GM12878 (cell line): ENCODE results near the gene ZNF804B. TPM values are rescaled to one million over a fixed set of nuclear protein-coding genes. Genes with fewer than 3 reads are reported as not detected.

Experiments
- ATAC-seq: fragments of 200-7000 bp; cut with Tn5 transposase; 3 replicates; pipeline ENCODE4 v1.9.1; 2020; ENCODE audit warnings: mild to moderate bottlenecking, moderate library complexity
- BruUV-seq: library from RNA; stranded (reverse); fragments of 400-500 nt; replicated peaks from 2 replicates; lab custom pipeline; 2021; lab: Mats Ljungman, UMichigan
- CTCF ChIA-PET: fragments of 300-600 bp; sonication (Branson Sonifier 250); formaldehyde crosslinking; extraction: SDS; loops from one replicate; lab custom pipeline; 2021; ENCODE audit warnings: inconsistent platforms; lab: Yijun Ruan, JAX
- POLR2A ChIA-PET: fragments of 350-600 bp; formaldehyde crosslinking; extraction: SDS; loops from one replicate; lab custom pipeline; 2021; ENCODE audit warnings: inconsistent platforms; lab: Charles Lee
- RAD21 ChIA-PET: fragments of 300-600 bp; sonication (Branson Sonifier 250); formaldehyde crosslinking; loops from one replicate; lab custom pipeline; 2023; ENCODE audit warnings: antibody characterized with exemption; ENCODE audit not compliant: unreplicated experiment; lab: Charles Lee
- SMC1A ChIA-PET: fragments of 300-600 bp; sonication (Branson Sonifier 250); formaldehyde crosslinking; loops from one replicate; lab custom pipeline; 2023; ENCODE audit not compliant: unreplicated experiment, uncharacterized antibody; lab: Charles Lee
- DNase-seq: peaks from one replicate; pipeline ENCODE4 v3.0.0-alpha.2; 2011; ENCODE audit warnings: low read depth, low spot score
- FAIRE-seq: peaks from 3 replicates; lab custom pipeline; 2011; peaks lifted over from hg19 to GRCh38; lab: Jason Lieb, UNC
- H2AFZ ChIP-seq: 2 replicates; pipeline ENCODE4 v1.6.0; 2011; ENCODE audit warnings: low read depth, low read length, control low read depth; ENCODE audit not compliant: control insufficient read depth
- H3K27ac ChIP-seq: 2 replicates; pipeline ENCODE4 v1.5.1; 2011; ENCODE audit warnings: control low read depth; ENCODE audit not compliant: control insufficient read depth, insufficient read depth
- H3K27me3 ChIP-seq, 2 experiments: replicated peaks in 1 of 2; 2 replicates each; pipeline versions ENCODE4 v1.6.0 to v1.6.1; 2011; ENCODE audit warnings: low read length in 1 of 2; ENCODE audit not compliant: control insufficient read depth in 2 of 2, insufficient read depth in 2 of 2
- H3K36me3 ChIP-seq, 2 experiments: 2 replicates each; pipeline ENCODE4 v1.5.1; 2011; ENCODE audit warnings: low read length in 1 of 2; ENCODE audit not compliant: control insufficient read depth in 2 of 2, insufficient read depth in 2 of 2
- H3K4me1 ChIP-seq: 2 replicates; pipeline ENCODE4 v1.6.1; 2011; ENCODE audit warnings: mild to moderate bottlenecking, low read length, moderate library complexity, mixed read lengths; ENCODE audit not compliant: control insufficient read depth, insufficient read depth
- H3K4me2 ChIP-seq: 2 replicates; pipeline ENCODE4 v1.6.0; 2011; ENCODE audit warnings: control low read depth; ENCODE audit not compliant: control insufficient read depth, insufficient read depth
- H3K4me3 ChIP-seq: fragments of 200-600 bp; sonication (generic); 2 replicates; pipeline ENCODE4 v1.5.1; 2016
- H3K79me2 ChIP-seq: 2 replicates; pipeline ENCODE4 v1.6.0; 2011; ENCODE audit warnings: low read length; ENCODE audit not compliant: control insufficient read depth, insufficient read depth
- H3K9ac ChIP-seq: 2 replicates; pipeline ENCODE4 v1.8.0; 2011; ENCODE audit warnings: low read length, control low read depth, mixed read lengths; ENCODE audit not compliant: control insufficient read depth, insufficient read depth
- H3K9me3 ChIP-seq: replicated peaks from 3 replicates; pipeline ENCODE4 v1.5.1; 2011; ENCODE audit warnings: mild to moderate bottlenecking, low read length; ENCODE audit not compliant: control insufficient read depth, insufficient read depth
- H4K20me1 ChIP-seq: 2 replicates; pipeline ENCODE4 v1.6.0; 2011; ENCODE audit not compliant: control insufficient read depth, insufficient read depth
- HSF1 ChIP-seq: fragments of 150-350 bp; IDR thresholded peaks from 2 replicates; pipeline ENCODE4 v1.6.1; 2014; ENCODE audit warnings: mild to moderate bottlenecking, low read depth, low read length
- IRF4 ChIP-seq: IDR thresholded peaks from 2 replicates; pipeline ENCODE4 v1.6.1; 2011; ENCODE audit warnings: low read depth, low read length
- PAX8 ChIP-seq: fragments of 450-650 bp; IDR thresholded peaks from 2 replicates; pipeline ENCODE4 v1.6.1; 2017; ENCODE audit warnings: mild to moderate bottlenecking, moderate library complexity
- RUNX3 ChIP-seq: IDR thresholded peaks from 2 replicates; pipeline ENCODE4 v1.6.1; 2012; ENCODE audit warnings: low read length, inconsistent platforms
- USF2 ChIP-seq: IDR thresholded peaks from 2 replicates; pipeline ENCODE4 v1.6.1; 2011; ENCODE audit warnings: low read depth, low read length, improper control_type of control experiment, borderline replicate concordance
- WRNIP1 ChIP-seq: IDR thresholded peaks from 2 replicates; pipeline ENCODE4 v1.6.1; 2011; ENCODE audit warnings: low read depth, low read length, improper control_type of control experiment, borderline replicate concordance
- ZBTB33 ChIP-seq: fragments of 450-650 bp; IDR thresholded peaks from 2 replicates; pipeline ENCODE4 v1.6.1; 2017; ENCODE audit warnings: mild to moderate bottlenecking
- WGBS: methylation state at CpG from one replicate; pipeline ENCODE4 v1.1.6; 2016; ENCODE audit warnings: low lambda C conversion rate; ENCODE audit not compliant: insufficient replicate concordance, insufficient coverage; ENCODE audit errors: missing lambda C conversion rate; 5-methylcytosine and 5-hydroxymethylcytosine counted together
- in situ Hi-C: fragments of 300-500 bp; cut with MboI; formaldehyde crosslinking; loops from 9 replicates; pipeline ENCODE4 v1.14.3; 2018; ENCODE audit warnings: mixed read lengths
- intact Hi-C: fragments of 100-400 bp; cut with micrococcal nuclease; formaldehyde crosslinking; loops from one replicate; pipeline ENCODE4 v1.14.2; 2022; ENCODE audit not compliant: unreplicated experiment
- polyA plus RNA-seq, 11 experiments: library from polyadenylated mRNA; depleted of rRNA in 4 of 11; unstranded in 6 of 11; stranded (reverse) in 5 of 11; fragments of >200 nt; fragmentation: Nextera tagmentation in 4 of 11; fragmentation: Illumina TruSeq in 1 of 11; extraction: Ambion mirVana in 4 of 11; extraction: Trizol in 1 of 11; gene quantifications; 1 replicate in 1 of 11; 2 replicates in 10 of 11; pipeline versions ENCODE4 v1.2.1 to v1.2.3, GENCODE V29; 2011 to 2016; ENCODE audit warnings: inconsistent platforms in 2 of 11, missing spikeins in 2 of 11, low read depth in 1 of 11
- total RNA-seq, 4 experiments: library from RNA; depleted of rRNA in 3 of 4; stranded (reverse); fragments of >200 nt in 3 of 4; fragmentation: Illumina TruSeq in 1 of 4; extraction: Trizol in 1 of 4; gene quantifications; 2 replicates each; pipeline versions ENCODE4 v1.2.1 to v1.2.3, GENCODE V29; 2013 to 2021
- TF ChIP-seq, protein P1 (sequence below): fragments of 450-650 bp; IDR thresholded peaks from 2 replicates; pipeline ENCODE4 v1.6.1; 2018; ENCODE audit warnings: borderline replicate concordance, mild to moderate bottlenecking; ENCODE audit not compliant: partially characterized antibody

Gene ZNF804B
- total and polyA plus RNA-seq, 10 of the 15 experiments (the other 5 are each of a cell fraction or from before 2014, with no cell fraction given): not detected

DNA sequence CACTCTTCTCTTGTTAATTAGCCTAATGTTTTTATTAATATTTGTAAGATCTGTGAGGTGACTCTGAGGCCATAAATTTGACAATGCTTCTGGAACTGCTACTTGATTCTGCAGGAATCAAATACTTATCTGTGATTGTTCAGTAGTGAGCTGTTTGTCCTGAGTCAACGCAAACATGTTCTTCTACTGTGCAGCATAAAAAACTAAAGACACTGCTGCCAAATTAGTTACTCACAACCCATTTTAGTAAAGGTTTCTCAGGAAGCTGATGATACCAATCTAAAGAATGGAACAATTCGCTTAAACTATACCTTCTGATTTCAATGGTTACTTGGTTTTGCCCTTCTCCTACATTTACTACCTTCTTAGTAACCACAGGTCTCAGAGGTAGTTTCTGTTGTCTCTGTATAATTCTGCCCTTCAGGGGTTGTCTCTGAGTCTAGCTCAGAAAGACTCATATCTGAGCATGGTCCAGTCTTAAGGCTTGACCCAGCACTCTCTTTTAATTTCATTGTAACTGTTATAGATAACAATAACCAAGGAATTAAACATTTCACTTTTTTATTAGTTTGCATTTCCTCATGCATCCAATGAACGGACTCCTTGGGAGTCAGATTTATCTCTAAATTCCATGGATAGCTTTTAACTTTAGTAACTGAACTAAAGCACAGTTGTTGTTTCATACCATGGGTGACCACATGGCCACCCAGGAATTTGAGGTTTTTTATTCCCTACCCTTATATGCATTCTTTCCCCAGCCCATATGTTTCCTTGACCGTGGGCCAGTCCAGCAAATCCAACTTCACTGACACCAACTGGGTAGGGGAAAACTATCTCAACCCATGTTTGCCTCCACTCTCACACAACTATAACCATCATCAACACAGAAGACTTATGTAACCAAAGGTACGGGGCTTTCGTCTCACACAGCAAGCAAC, 345.5 kb downstream of the ZNF804B start (continued):
- TF ChIP-seq HSF1 (no peak), RUNX3 (no peak), IRF4 (no peak)

DNA sequence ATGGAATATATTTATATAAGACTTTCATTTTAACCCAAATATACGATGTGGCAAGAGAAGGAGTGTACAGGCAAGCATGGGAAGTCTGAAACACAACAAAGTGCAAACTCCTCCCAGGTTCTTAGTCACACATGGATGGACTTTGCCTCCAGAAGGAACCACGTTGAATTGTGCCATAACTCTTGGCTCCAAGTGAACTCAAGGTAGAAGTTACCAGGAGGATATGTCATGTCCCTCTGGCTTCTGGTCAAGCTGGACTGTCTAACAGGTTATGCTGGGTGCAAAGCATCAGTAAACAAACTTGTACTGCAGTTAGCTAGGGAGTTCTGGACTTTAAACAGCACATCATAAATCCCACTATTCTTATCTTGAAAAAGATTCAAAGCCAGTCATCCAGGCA, 364.4 kb downstream of the ZNF804B start:
- intact Hi-C loops: no loop called here
- H3K36me3 ChIP-seq: no peaks in the 10 kb centered on the region
- in situ Hi-C loops: no loop called here
- no TSS peak for BruUV-seq
- H3K27ac ChIP-seq: no peak overlapping the region
- no peak for FAIRE-seq
- ChIA-PET CTCF (no interaction called here), SMC1A (no interaction called here), POLR2A (no interaction called here), RAD21 (no interaction called here)
- no peaks in the 10 kb centered on the region for H4K20me1 ChIP-seq
- no peaks in the 10 kb centered on the region for H3K9me3 ChIP-seq
- H2AFZ ChIP-seq: no peak overlapping the region
- H3K4me2 ChIP-seq: no peak overlapping the region
- WGBS: 0% methylated on average over 2 of the region's 2 CpGs
- TF ChIP-seq PAX8 (no peak), WRNIP1 (no peak), USF2 (no peak), ZBTB33 (no peak)
- TF ChIP-seq, protein P1, sequence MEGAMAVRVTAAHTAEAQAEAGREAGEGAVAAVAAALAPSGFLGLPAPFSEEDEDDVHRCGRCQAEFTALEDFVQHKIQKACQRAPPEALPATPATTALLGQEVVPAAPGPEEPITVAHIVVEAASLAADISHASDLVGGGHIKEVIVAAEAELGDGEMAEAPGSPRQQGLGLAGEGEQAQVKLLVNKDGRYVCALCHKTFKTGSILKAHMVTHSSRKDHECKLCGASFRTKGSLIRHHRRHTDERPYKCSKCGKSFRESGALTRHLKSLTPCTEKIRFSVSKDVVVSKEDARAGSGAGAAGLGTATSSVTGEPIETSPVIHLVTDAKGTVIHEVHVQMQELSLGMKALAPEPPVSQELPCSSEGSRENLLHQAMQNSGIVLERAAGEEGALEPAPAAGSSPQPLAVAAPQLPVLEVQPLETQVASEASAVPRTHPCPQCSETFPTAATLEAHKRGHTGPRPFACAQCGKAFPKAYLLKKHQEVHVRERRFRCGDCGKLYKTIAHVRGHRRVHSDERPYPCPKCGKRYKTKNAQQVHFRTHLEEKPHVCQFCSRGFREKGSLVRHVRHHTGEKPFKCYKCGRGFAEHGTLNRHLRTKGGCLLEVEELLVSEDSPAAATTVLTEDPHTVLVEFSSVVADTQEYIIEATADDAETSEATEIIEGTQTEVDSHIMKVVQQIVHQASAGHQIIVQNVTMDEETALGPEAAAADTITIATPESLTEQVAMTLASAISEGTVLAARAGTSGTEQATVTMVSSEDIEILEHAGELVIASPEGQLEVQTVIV: no peak
- no peaks in the 10 kb centered on the region for H3K4me1 ChIP-seq
- ATAC-seq: no peak
- H3K9ac ChIP-seq: no peak overlapping the region
- no peaks in the 10 kb centered on the region for H3K79me2 ChIP-seq
- DNase-seq: no peak
- H3K4me3 ChIP-seq: no peak overlapping the region
- no peaks in the 10 kb centered on the region for H3K27me3 ChIP-seq
